ENCODE results near the gene EML5. TPM values are rescaled to one million over a fixed set of nuclear protein-coding genes. Genes with fewer than 3 reads are reported as not detected.

EML5 gene
- total and polyA plus RNA-seq, 2 experiments from 2014 or later: 0.18 to 1.6 TPM

DNA sequence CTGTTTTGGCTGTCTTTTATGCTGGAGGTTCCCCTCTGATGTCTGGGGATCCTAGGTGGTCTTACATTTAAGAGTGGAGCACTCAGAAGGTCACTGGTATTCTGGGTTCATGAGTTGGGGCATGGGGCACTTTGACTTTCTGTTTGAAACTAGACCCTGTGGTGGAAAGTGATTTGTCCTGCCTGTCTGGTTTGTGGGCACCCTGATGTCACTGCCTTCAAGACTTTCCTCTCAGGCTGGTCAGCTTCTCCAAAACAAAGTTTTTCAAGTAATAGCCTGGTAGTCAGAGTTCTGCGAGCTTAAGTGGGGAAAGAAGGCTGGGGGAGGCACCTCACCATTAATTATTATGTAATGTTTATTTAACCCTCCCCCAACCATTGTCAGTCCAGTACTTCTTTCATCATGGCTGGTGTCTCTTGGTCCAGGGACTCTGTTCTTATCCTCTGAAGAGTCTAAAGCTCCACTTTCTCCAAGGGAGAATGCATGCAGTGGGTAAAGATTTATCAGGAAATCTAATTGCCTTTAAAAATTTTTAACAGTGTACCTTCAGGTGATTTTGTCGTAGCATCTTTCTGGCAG lies 194.6 kb downstream of the EML5 start (continued):
- TF ChIP-seq, protein P1, sequence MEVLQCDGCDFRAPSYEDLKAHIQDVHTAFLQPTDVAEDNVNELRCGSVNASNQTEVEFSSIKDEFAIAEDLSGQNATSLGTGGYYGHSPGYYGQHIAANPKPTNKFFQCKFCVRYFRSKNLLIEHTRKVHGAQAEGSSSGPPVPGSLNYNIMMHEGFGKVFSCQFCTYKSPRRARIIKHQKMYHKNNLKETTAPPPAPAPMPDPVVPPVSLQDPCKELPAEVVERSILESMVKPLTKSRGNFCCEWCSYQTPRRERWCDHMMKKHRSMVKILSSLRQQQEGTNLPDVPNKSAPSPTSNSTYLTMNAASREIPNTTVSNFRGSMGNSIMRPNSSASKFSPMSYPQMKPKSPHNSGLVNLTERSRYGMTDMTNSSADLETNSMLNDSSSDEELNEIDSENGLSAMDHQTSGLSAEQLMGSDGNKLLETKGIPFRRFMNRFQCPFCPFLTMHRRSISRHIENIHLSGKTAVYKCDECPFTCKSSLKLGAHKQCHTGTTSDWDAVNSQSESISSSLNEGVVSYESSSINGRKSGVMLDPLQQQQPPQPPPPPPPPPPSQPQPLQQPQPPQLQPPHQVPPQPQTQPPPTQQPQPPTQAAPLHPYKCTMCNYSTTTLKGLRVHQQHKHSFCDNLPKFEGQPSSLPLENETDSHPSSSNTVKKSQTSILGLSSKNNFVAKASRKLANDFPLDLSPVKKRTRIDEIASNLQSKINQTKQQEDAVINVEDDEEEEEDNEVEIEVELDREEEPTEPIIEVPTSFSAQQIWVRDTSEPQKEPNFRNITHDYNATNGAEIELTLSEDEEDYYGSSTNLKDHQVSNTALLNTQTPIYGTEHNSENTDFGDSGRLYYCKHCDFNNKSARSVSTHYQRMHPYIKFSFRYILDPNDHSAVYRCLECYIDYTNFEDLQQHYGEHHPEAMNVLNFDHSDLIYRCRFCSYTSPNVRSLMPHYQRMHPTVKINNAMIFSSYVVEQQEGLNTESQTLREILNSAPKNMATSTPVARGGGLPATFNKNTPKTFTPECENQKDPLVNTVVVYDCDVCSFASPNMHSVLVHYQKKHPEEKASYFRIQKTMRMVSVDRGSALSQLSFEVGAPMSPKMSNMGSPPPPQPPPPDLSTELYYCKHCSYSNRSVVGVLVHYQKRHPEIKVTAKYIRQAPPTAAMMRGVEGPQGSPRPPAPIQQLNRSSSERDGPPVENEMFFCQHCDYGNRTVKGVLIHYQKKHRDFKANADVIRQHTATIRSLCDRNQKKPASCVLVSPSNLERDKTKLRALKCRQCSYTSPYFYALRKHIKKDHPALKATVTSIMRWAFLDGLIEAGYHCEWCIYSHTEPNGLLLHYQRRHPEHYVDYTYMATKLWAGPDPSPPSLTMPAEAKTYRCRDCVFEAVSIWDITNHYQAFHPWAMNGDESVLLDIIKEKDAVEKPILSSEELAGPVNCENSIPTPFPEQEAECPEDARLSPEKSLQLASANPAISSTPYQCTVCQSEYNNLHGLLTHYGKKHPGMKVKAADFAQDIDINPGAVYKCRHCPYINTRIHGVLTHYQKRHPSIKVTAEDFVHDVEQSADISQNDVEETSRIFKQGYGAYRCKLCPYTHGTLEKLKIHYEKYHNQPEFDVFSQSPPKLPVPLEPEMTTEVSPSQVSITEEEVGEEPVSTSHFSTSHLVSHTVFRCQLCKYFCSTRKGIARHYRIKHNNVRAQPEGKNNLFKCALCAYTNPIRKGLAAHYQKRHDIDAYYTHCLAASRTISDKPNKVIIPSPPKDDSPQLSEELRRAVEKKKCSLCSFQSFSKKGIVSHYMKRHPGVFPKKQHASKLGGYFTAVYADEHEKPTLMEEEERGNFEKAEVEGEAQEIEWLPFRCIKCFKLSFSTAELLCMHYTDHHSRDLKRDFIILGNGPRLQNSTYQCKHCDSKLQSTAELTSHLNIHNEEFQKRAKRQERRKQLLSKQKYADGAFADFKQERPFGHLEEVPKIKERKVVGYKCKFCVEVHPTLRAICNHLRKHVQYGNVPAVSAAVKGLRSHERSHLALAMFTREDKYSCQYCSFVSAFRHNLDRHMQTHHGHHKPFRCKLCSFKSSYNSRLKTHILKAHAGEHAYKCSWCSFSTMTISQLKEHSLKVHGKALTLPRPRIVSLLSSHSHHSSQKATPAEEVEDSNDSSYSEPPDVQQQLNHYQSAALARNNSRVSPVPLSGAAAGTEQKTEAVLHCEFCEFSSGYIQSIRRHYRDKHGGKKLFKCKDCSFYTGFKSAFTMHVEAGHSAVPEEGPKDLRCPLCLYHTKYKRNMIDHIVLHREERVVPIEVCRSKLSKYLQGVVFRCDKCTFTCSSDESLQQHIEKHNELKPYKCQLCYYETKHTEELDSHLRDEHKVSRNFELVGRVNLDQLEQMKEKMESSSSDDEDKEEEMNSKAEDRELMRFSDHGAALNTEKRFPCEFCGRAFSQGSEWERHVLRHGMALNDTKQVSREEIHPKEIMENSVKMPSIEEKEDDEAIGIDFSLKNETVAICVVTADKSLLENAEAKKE (CRISPR knock-in tag; IDR thresholded peaks at IDR 0.05): no peak

GRCh38 chr14:88597601-88598000 lies 195.2 kb downstream of the EML5 start:
- Histone ChIP-seq H4K20me1 (replicated peaks; ENCODE audit: insufficient read depth) (no peaks in the 10 kb centered on the region; the same call in 1 of the 2 replicates), H3K27ac (ENCODE audit: low read depth) (no peak overlapping the region), H3K36me3 (ENCODE audit: insufficient read depth) (peaks cover 24% of the 10 kb centered on the region), H3K79me2 (replicated peaks; ENCODE audit: insufficient read depth) (0 out of 2 replicates have a peak, but pooled peaks cover 5% of the 10 kb centered on the region), H3F3A (replicated peaks; ENCODE audit: low read depth) (no peaks in the 10 kb centered on the region), H2AFZ (no peak overlapping the region), H3K27me3 (ENCODE audit: insufficient read depth) (no peaks in the 10 kb centered on the region), H3K4me1 (ENCODE audit: insufficient read depth) (no peaks in the 10 kb centered on the region), H3K4me2 (no peak overlapping the region), H3K4me3 (no peak overlapping the region), H3K9me2 (ENCODE audit: insufficient read depth) (no peaks in the 10 kb centered on the region)
- no peak for ATAC-seq
- H3K27me3 Mint-ChIP-seq (ENCODE audit: insufficient read depth, low read depth, poor library complexity): peaks cover 2% of the 10 kb centered on the region
- DNase-seq (ENCODE audit: low spot score): no peak
- no peaks in the 10 kb centered on the region for H3K9me3 Mint-ChIP-seq
- no peak overlapping the region for H3K4me3 Mint-ChIP-seq
- peaks cover 60% of the 10 kb centered on the region for H3K36me3 Mint-ChIP-seq (ENCODE audit: low read depth)
- peak overlapping the region; percentile 54; the same call in 1 of the 2 replicates for H3K27ac Mint-ChIP-seq
- peaks cover 6% of the 10 kb centered on the region; the same call in 2 of the 3 replicates for H3K4me1 Mint-ChIP-seq
- TF ChIP-seq CTCF (conservative IDR thresholded peaks at IDR 0.05; ENCODE audit: low read depth in 2 of 2) (no peak), EZH2 (IDR thresholded peaks at IDR 0.05; ENCODE audit: low read depth, unreplicated experiment) (no peak), ZNF331 (CRISPR knock-in tag; IDR thresholded peaks at IDR 0.05; ENCODE audit: low read depth) (no peak), CREB1 (CRISPR knock-in tag; IDR thresholded peaks at IDR 0.05; ENCODE audit: low read depth) (no peak)
- TF ChIP-seq, protein P1 (CRISPR knock-in tag; IDR thresholded peaks at IDR 0.05): no peak

Data from GM23338 (cell line).